SK-N-SH treated with all-trans-retinoic acid at 6 μM for 48 hours (cell line): Measurements from ENCODE around the gene FBLIM1.

Experiments
- GLIS3 ChIP-seq: fragments of 250-450 bp; sonication (Bioruptor Pico); IDR thresholded peaks from 2 replicates; pipeline ENCODE4 v1.5.0; 2020; ENCODE audit warnings: mild to moderate bottlenecking, moderate library complexity
- OSR1 ChIP-seq: fragments of 250-450 bp; sonication (Bioruptor Pico); IDR thresholded peaks from 2 replicates; pipeline ENCODE4 v1.8.0; 2022; ENCODE audit warnings: moderate library complexity, mild to moderate bottlenecking, inconsistent platforms

GRCh38 chr1:15751717-15752116, 6.9 kb upstream of the FBLIM1 start:
- TF ChIP-seq OSR1 (CRISPR knock-in tag) (no peak), GLIS3 (CRISPR knock-in tag) (no peak)
